K562 (cell line): ENCODE results near the gene PPY. TPM values are rescaled to one million over a fixed set of nuclear protein-coding genes. Genes with fewer than 3 reads are reported as not detected.

Source experiments
- ATAC-seq: fragments of 200-7000 bp; cut with Tn5 transposase; 3 replicates; pipeline ENCODE4 v1.9.1; 2020; ENCODE audit warnings: moderate library complexity
- BruUV-seq: library from RNA; stranded (reverse); fragments of 400-500 nt; replicated peaks from 2 replicates; lab custom pipeline; 2021; lab: Mats Ljungman, UMichigan
- CTCF ChIA-PET: fragments of 300-600 bp; formaldehyde crosslinking; extraction: SDS; loops from one replicate; lab custom pipeline; 2021; ENCODE audit warnings: low intra/inter-chr PET ratio; lab: Yijun Ruan, JAX
- POLR2A ChIA-PET: fragments of 300-600, 350-650 bp; sonication (Branson Sonifier 250); formaldehyde crosslinking; extraction: SDS; loops from one replicate; lab custom pipeline; 2021; ENCODE audit warnings: antibody characterized with exemption, inconsistent platforms; lab: Yijun Ruan, JAX
- DNase-seq, 4 experiments: peaks; one replicate each; pipeline versions ENCODE4 v3.0.0 to v3.0.0-alpha.2; 2011 to 2018; ENCODE audit warnings: low spot score in 3 of 4, mixed read lengths in 3 of 4; ENCODE audit errors: extremely low read depth in 1 of 4
- FAIRE-seq: peaks from 2 replicates; lab custom pipeline; 2011; peaks lifted over from hg19 to GRCh38; lab: Jason Lieb, UNC
- H2AFZ ChIP-seq: 2 replicates; pipeline ENCODE4 v1.6.0; 2011; ENCODE audit warnings: low read depth, low read length, control low read depth, inconsistent platforms
- H3K27ac ChIP-seq: fragments of 200-600 bp; 3 replicates; pipeline ENCODE4 v1.8.0; 2011; ENCODE audit warnings: low read depth, mild to moderate bottlenecking, control low read depth, inconsistent platforms, low read length, moderate library complexity, mixed read lengths; ENCODE audit errors: extremely low read depth
- H3K27me3 ChIP-seq, 2 experiments: fragments of 300-600 bp in 1 of 2; 2 replicates in 1 of 2; 3 replicates in 1 of 2; pipeline versions ENCODE4 v1.6.0 to v1.8.0; 2011; ENCODE audit warnings: inconsistent platforms in 2 of 2, low read length in 2 of 2, mild to moderate bottlenecking in 1 of 2, mixed read lengths in 1 of 2, moderate library complexity in 1 of 2; ENCODE audit not compliant: control insufficient read depth in 2 of 2, insufficient read depth in 2 of 2
- H3K36me3 ChIP-seq: fragments of 300-600 bp; 3 replicates; pipeline ENCODE4 v1.8.0; 2011; ENCODE audit warnings: mild to moderate bottlenecking, low read length, inconsistent platforms; ENCODE audit not compliant: control insufficient read depth, insufficient read depth
- H3K4me1 ChIP-seq, 2 experiments: fragments of 200-600 bp in 1 of 2; replicated peaks in 1 of 2; 2 replicates in 1 of 2; 3 replicates in 1 of 2; pipeline versions ENCODE4 v1.5.1 to v1.8.0; 2011; ENCODE audit warnings: inconsistent platforms in 2 of 2, low read length in 2 of 2, mild to moderate bottlenecking in 1 of 2, mixed read lengths in 1 of 2, moderate library complexity in 1 of 2; ENCODE audit not compliant: control insufficient read depth in 2 of 2, insufficient read depth in 2 of 2
- H3K4me2 ChIP-seq: 2 replicates; pipeline ENCODE4 v1.6.1; 2011; ENCODE audit warnings: low read length, control low read depth, inconsistent platforms, mixed read lengths; ENCODE audit not compliant: insufficient read depth
- H3K4me3 ChIP-seq: fragments of 200-600 bp; sonication (generic), shearing (Covaris generic); 2 replicates; pipeline ENCODE4 v1.5.1; 2016; ENCODE audit warnings: control low read depth, inconsistent platforms
- H3K79me2 ChIP-seq: fragments of 200-600 bp; 3 replicates; pipeline ENCODE4 v1.8.0; 2011; ENCODE audit warnings: low read length, inconsistent platforms; ENCODE audit not compliant: control insufficient read depth, insufficient read depth
- H3K9ac ChIP-seq, 2 experiments: 2 replicates each; pipeline versions ENCODE4 v1.6.0 to v1.6.1; 2011; ENCODE audit warnings: low read depth in 2 of 2, low read length in 2 of 2, control low read depth in 1 of 2, inconsistent platforms in 1 of 2, mild to moderate bottlenecking in 1 of 2, mixed read lengths in 1 of 2; ENCODE audit not compliant: insufficient read depth in 1 of 2
- H3K9me1 ChIP-seq: one replicate; pipeline ENCODE4 v1.6.0; 2011; ENCODE audit warnings: inconsistent platforms, mild to moderate bottlenecking, low read length, moderate library complexity; ENCODE audit not compliant: control insufficient read depth, insufficient read depth
- H3K9me3 ChIP-seq: replicated peaks from 2 replicates; pipeline ENCODE4 v1.5.1; 2011; ENCODE audit warnings: low read depth, low read length, inconsistent platforms; ENCODE audit not compliant: control insufficient read depth, insufficient read depth
- H4K20me1 ChIP-seq: replicated peaks from 2 replicates; pipeline ENCODE4 v1.6.1; 2011; ENCODE audit warnings: low read length, inconsistent platforms, mixed read lengths; ENCODE audit not compliant: control insufficient read depth, insufficient read depth
- ATF2 ChIP-seq: sonication (generic); formaldehyde crosslinking; IDR thresholded peaks from 2 replicates; pipeline ENCODE4 v1.8.1; 2022; ENCODE audit warnings: missing genetic modification reagents
- CEBPG ChIP-seq, 3 experiments: fragments of 200-800 bp in 1 of 3; sonication (Bioruptor generic) in 1 of 3; sonication (generic) in 1 of 3; formaldehyde crosslinking in 1 of 3; IDR thresholded peaks in 2 of 3; conservative IDR thresholded peaks in 1 of 3; 2 replicates each; pipeline versions ENCODE4 v1.6.1 to v1.8.0; 2016 to 2022; ENCODE audit warnings: missing compliant biosample characterization in 2 of 3, missing genetic modification characterization in 2 of 3, mild to moderate bottlenecking in 1 of 3, missing genetic modification reagents in 1 of 3
- PRDM10 ChIP-seq: fragments of 450-650 bp; IDR thresholded peaks from 2 replicates; pipeline ENCODE4 v1.6.1; 2018; ENCODE audit not compliant: partially characterized antibody
- RBM25 ChIP-seq: fragments of 200-400 bp; formaldehyde crosslinking; IDR thresholded peaks from 2 replicates; pipeline ENCODE4 v1.6.1; 2018; ENCODE audit warnings: low read length, low read depth, moderate library complexity; ENCODE audit not compliant: severe bottlenecking
- ZNF740 ChIP-seq, 3 experiments: fragments of 200-800 bp in 1 of 3; sonication (Bioruptor generic) in 1 of 3; sonication (generic) in 1 of 3; formaldehyde crosslinking in 1 of 3; IDR thresholded peaks; 2 replicates each; pipeline versions ENCODE4 v1.6.1 to v1.8.0; 2016 to 2022; ENCODE audit warnings: mild to moderate bottlenecking in 2 of 3, missing compliant biosample characterization in 2 of 3, missing genetic modification characterization in 2 of 3, missing genetic modification reagents in 1 of 3
- WGBS: fragments of 100-300 bp; shearing (Covaris generic); methylation state at CpG from one replicate; pipeline ENCODE4 v1.1.6; 2016; ENCODE audit warnings: low coverage, mixed read lengths; ENCODE audit not compliant: insufficient coverage; ENCODE audit errors: missing lambda C conversion rate; 5-methylcytosine and 5-hydroxymethylcytosine counted together
- in situ Hi-C: fragments of 300-500 bp; cut with MboI; formaldehyde crosslinking; loops from 4 replicates; pipeline ENCODE4 v1.15.0; 2018; ENCODE audit warnings: inconsistent platforms, mixed read lengths
- intact Hi-C: fragments of 100-400 bp; cut with micrococcal nuclease; formaldehyde crosslinking; loops from 2 replicates; pipeline ENCODE4 v1.14.2; 2022
- polyA plus RNA-seq, 8 experiments: library from polyadenylated mRNA; depleted of rRNA in 4 of 8; stranded (reverse) in 5 of 8; unstranded in 3 of 8; fragments of >200 nt; fragmentation: Nextera tagmentation in 2 of 8; fragmentation: Illumina TruSeq in 1 of 8; extraction: Ambion mirVana in 2 of 8; extraction: Trizol in 1 of 8; gene quantifications; 2 replicates each; pipeline versions ENCODE4 v1.2.1 to v1.2.3, GENCODE V29; 2011 to 2014; ENCODE audit warnings: inconsistent platforms in 1 of 8, missing spikeins in 1 of 8
- total RNA-seq, 7 experiments: library from RNA; depleted of rRNA in 6 of 7; stranded (reverse); fragments of >200 nt in 6 of 7; fragmentation: Illumina TruSeq in 2 of 7; extraction: Trizol in 2 of 7; gene quantifications; 2 replicates each; pipeline versions ENCODE4 v1.2.1 to v1.2.3, GENCODE V29; 2011 to 2021; ENCODE audit warnings: low replicate concordance in 1 of 7

Gene PPY
- total and polyA plus RNA-seq, 9 of the 15 experiments (the other 6 are each of a cell fraction or from before 2014, with no cell fraction given): not detected

GRCh38 chr17:43935204-43935925 lies 6.9 kb downstream of the PPY start (continued):
- TF ChIP-seq ATF2 (CRISPR knock-in tag): no peak
- TF ChIP-seq RBM25: peak; percentile 63
- no peak for TF ChIP-seq ZNF740 (CRISPR knock-in tag; IDR thresholded peaks at IDR 0.05)
- no peak for TF ChIP-seq ZNF740 (tag; IDR thresholded peaks at IDR 0.05)

- FAIRE-seq (no peak), ATAC-seq (no peak), DNase-seq (no peak)
- BruUV-seq: no TSS peak
- Histone ChIP-seq H3K9ac (no peak overlapping the region), H3K27me3 (peaks cover 12 to 44% of the 10 kb centered on the region in 2 experiments; a peak in 4 of 5 replicates), H3K4me2 (no peak overlapping the region), H4K20me1 (no peaks in the 10 kb centered on the region), H3K79me2 (no peaks in the 10 kb centered on the region), H3K9me3 (no peaks in the 10 kb centered on the region), H2AFZ (no peak overlapping the region), H3K9me1 (no peaks in the 10 kb centered on the region), H3K27ac (no peak overlapping the region), H3K4me3 (no peak overlapping the region), H3K4me1 (peaks cover 0 to 3% of the 10 kb centered on the region in 2 experiments; a peak in 4 of 5 replicates), H3K36me3 (no peaks in the 10 kb centered on the region)
- TF ChIP-seq CEBPG (CRISPR knock-in tag; IDR thresholded peaks at IDR 0.05) (no peak), CEBPG (tag; conservative IDR thresholded peaks at IDR 0.05 in 1 of 2, IDR thresholded peaks at IDR 0.05 in 1 of 2) (no peak), PRDM10 (peak; percentile 82)
- ChIA-PET POLR2A (no interaction called here), CTCF (no interaction called here)
- WGBS: 24% methylated on average over 4 of the region's 4 CpGs
- in situ Hi-C loops (loop anchor here (25.0 kb wide), 1 partner anchor 404 kb away; the partner anchor contains the start of gene GRN), intact Hi-C loops (no loop called here)
Observed at GRCh38 chr17:43932923-43933322, 9.4 kb downstream of the PPY start.
